VCaP (cell line): ENCODE measurements around the gene RASSF4.

Experiments used
- H3K27ac ChIP-seq: fragments of 450-650 bp; 2 replicates; pipeline ENCODE4 v1.5.1; 2017
- TF ChIP-seq, protein P1 (sequence below): fragments of 450-650 bp; conservative IDR thresholded peaks from 2 replicates; pipeline ENCODE4 v1.5.1; 2017; ENCODE audit warnings: mild to moderate bottlenecking, moderate library complexity

RASSF4 gene

GRCh38 chr10:44971935-44972757, 12.5 kb downstream of the RASSF4 start:
- no peak overlapping the region for H3K27ac ChIP-seq
- TF ChIP-seq, protein P1, sequence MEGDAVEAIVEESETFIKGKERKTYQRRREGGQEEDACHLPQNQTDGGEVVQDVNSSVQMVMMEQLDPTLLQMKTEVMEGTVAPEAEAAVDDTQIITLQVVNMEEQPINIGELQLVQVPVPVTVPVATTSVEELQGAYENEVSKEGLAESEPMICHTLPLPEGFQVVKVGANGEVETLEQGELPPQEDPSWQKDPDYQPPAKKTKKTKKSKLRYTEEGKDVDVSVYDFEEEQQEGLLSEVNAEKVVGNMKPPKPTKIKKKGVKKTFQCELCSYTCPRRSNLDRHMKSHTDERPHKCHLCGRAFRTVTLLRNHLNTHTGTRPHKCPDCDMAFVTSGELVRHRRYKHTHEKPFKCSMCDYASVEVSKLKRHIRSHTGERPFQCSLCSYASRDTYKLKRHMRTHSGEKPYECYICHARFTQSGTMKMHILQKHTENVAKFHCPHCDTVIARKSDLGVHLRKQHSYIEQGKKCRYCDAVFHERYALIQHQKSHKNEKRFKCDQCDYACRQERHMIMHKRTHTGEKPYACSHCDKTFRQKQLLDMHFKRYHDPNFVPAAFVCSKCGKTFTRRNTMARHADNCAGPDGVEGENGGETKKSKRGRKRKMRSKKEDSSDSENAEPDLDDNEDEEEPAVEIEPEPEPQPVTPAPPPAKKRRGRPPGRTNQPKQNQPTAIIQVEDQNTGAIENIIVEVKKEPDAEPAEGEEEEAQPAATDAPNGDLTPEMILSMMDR, result no peak

DNA sequence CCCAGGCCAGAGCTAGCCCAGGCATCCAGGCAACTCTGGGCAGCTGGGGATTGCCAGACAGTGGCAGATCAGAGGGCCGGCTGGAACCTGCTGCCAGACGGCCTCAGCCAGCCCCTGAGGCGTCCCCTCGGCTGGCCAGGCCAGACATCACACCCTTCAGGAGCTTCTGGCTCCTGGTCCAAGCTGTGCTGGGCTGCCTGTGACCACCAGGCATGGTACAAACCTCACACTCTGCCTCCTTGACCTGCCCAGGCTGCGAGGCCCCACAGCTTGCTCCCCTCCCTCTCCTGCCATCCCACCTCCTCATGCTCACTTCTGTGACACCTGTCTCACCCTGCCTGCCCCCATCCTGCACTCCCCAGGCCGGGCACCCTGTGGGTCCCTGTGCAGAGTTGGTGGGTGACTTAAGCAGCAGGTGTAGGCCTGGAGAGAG, 13.3 kb downstream of the RASSF4 start:
- TF ChIP-seq, protein P1, result no peak
- H3K27ac ChIP-seq, result no peak overlapping the region

- no peak overlapping the region for H3K27ac ChIP-seq
- TF ChIP-seq, protein P1, result no peak
Measured at GRCh38 chr10:44973323-44974081, 13.9 kb downstream of the RASSF4 start.

GRCh38 chr10:44974082-44974627, 14.6 kb downstream of the RASSF4 start:
- peak overlapping the region; percentile 34; the same call in 1 of the 2 replicates for H3K27ac ChIP-seq
- TF ChIP-seq, protein P1, result no peak

DNA sequence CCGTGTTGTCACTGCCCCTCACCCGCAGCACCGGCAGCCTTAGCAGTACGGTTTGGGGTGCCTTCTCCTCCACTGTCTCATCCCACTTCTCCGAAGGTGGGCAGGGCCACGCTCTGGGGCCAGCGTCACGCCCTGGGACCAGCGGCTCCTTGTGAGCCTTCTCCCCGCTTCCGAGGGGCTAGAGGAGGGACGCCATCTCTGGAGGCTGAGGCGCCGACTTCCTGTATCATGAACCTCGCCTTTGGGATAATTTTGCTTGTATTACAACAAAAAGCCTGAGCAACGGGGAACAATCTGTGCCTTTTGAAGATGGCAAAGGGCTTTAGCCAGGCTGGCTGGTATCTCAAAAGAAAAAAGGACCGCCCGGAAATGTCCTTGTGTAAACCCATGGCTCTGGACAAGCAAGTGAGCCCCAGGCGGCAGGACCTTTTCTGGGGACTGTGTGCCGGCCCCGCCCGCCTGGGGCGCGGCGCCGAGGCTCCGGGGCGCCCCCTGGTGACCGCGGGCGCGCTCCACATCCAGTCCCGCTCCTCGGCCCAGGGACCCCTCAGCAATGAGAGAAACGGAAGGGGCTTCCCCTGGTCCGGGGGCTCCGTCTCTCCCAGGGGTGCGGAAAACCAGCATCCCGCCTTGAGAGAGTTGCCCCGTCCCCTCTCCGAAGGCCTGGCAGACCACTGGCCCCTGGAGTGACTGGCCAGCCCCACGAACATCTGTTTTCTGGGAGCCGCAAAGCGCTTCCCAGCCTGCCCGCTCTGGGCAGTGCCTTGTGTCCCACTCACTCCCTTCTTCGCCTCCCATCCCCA, 15.2 kb downstream of the RASSF4 start:
- peak overlapping the region; percentile 34; the same call in 1 of the 2 replicates for H3K27ac ChIP-seq
- TF ChIP-seq, protein P1, result peak; percentile 96

GRCh38 chr10:44975431-44976331, 16.1 kb downstream of the RASSF4 start:
- H3K27ac ChIP-seq, result no peak overlapping the region
- TF ChIP-seq, protein P1, result no peak
